IPS-18c (cell line): ENCODE data around the gene NPL.

Experiments used
- H3K4me3 ChIP-seq: 2 replicates; pipeline ENCODE4 v1.7.0; 2013; ENCODE audit warnings: low read depth, mild to moderate bottlenecking, low read length, moderate library complexity; ENCODE audit not compliant: insufficient read depth
- H3K9me3 ChIP-seq: one replicate; pipeline ENCODE4 v1.6.1; 2013; ENCODE audit warnings: mild to moderate bottlenecking, low read length, moderate library complexity; ENCODE audit not compliant: control insufficient read depth, insufficient read depth

The NPL gene

DNA sequence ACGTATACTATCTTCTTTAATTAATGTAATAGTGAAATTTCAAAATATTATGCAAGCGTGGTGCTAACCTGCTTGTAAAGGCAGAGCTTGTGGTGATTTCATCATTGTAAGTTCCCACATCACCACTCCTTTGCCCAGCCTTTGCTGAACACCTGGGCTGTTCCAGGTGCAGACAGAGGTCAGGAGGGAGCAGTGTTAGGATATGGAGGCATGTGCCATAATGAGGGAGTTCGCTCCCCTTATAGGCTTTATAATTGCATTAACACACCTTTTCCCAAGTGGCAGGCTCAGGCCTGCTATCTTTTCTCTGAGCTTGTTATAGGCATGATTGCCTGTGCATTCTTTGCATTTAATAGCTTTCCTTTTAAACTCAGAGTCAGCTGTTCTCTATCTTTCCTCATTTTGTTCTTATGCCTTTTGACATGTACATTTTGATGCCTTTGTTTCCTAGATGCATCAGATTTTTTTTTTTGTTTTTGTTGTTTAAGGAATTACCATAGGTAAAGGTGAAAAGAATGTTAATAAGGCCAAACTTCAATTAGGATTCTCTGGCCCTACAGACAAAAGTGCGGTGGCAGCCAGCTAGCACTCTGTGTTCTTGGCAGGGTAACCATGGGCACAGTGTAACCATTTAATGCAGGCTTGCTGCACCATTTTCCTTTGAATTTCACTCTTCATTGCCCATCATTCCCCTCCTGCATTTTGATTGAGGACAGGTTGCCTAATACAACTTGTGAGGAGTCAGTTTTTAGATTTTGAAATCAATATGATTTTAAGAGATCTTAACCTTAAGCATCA lies 12.6 kb downstream of the NPL start:
- Histone ChIP-seq H3K4me3 (no peak overlapping the region; the same call in 1 of the 2 replicates), H3K9me3 (no peaks in the 10 kb centered on the region)

DNA sequence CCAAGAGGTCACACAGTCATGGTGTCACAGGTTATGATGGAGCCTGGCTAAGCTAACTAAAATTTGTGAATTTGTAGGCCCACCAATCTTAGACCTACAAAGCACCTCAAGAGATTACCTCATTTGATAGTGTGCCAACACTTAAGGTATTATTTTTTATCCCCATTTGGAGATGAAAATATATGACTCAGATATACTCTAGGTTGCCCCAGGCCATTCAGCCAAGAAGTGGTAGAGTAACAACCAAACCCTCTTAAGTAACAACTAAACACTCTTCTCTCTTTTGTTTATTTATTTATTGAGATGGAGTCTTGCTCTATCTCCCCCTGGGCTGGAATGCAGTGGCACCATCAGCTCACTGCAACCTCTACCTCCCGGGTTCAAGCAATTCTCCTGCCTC lies 14.3 kb downstream of the NPL start:
- no peaks in the 10 kb centered on the region for H3K9me3 ChIP-seq
- no peak overlapping the region for H3K4me3 ChIP-seq

- Histone ChIP-seq H3K4me3 (peak overlapping the region; percentile 26; the same call in 1 of the 2 replicates), H3K9me3 (no peaks in the 10 kb centered on the region)
Measured at GRCh38 chr1:182806015-182806678, 16.6 kb downstream of the NPL start.

DNA sequence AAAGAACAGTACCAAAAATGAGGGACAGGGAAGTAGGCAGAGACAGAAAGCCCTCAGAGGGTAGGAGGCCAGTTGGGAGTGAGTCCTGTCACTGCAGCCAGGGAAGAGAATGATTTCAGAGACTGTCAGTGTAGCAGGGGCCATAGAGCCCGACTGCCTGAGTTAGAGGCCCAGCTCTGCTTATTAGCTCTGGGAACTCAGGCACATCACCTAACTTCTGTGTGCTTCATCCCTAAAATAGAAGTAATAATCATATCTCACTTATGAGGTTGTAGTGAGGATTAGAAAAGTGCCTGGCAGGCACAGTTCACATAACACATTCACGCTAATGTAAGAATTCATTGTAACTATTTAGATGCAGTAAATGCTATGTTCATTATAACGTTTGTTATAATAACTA lies 18.3 kb downstream of the NPL start:
- no peak overlapping the region for H3K4me3 ChIP-seq
- H3K9me3 ChIP-seq: no peaks in the 10 kb centered on the region

GRCh38 chr1:182809414-182809957 lies 19.9 kb downstream of the NPL start:
- no peak overlapping the region for H3K4me3 ChIP-seq
- no peaks in the 10 kb centered on the region for H3K9me3 ChIP-seq

DNA sequence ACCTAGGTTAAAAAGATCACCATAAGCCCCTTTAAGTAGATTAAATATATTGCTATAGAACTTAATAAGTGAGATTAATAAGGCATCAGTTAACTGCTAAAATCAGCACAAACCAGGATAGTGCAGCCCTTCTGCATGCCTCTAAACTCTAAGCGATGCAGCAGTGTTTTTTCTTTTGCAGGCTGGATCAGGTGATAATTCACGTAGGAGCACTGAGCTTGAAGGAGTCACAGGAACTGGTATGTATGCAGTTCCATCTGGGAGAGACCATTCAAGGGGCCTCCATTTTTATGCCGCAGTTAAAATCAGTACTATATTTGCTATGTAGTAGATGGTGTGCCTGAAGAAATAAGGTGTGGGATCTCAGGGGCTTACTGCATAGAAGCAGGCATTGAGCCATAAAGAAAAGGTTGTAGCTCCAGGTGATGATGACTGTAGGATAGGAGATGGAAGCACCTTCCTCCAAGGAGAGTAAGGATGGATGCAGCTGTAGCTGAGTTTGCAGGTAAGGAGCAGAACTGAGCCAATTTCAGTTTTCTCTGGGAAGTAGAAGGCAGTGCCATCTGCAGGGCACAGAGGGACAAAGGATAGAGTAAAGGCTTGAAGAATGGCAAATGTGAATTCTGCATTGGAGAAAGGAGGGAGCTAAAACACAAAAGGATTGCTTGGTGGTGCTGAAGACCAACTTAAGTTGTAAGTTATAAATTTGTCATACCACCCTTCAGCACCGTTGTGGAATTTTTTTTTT lies 22.6 kb downstream of the NPL start:
- no peaks in the 10 kb centered on the region for H3K9me3 ChIP-seq
- H3K4me3 ChIP-seq: no peak overlapping the region

GRCh38 chr1:182816863-182817262 lies 27.3 kb downstream of the NPL start:
- no peak overlapping the region for H3K4me3 ChIP-seq

GRCh38 chr1:182817802-182818201 lies 28.2 kb downstream of the NPL start:
- Histone ChIP-seq H3K4me3 (no peak overlapping the region), H3K9me3 (no peaks in the 10 kb centered on the region)

More at GRCh38 chr1:182816863-182817262, 27.3 kb downstream of the NPL start:
- no peaks in the 10 kb centered on the region for H3K9me3 ChIP-seq

DNA sequence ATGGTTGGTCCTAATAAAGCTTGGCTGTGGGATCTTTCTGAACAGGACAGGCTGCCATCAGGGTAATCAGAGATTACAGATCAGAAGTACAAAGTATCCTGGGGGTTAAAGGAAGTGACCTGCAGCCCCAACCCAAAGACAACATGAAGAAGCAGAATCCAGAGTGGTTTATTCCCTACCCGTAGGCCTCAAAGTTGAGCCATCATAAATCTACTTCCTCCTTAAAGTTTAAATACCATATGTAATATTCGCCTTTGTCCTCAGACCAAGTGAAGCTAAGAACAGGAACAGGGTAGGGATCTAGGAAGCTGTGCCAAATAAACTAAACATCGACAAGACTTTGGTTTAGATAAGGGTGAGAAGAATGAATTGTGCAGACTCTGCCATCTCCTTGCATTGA lies 33.6 kb downstream of the NPL start:
- no peak overlapping the region for H3K4me3 ChIP-seq
- H3K9me3 ChIP-seq: no peaks in the 10 kb centered on the region

DNA sequence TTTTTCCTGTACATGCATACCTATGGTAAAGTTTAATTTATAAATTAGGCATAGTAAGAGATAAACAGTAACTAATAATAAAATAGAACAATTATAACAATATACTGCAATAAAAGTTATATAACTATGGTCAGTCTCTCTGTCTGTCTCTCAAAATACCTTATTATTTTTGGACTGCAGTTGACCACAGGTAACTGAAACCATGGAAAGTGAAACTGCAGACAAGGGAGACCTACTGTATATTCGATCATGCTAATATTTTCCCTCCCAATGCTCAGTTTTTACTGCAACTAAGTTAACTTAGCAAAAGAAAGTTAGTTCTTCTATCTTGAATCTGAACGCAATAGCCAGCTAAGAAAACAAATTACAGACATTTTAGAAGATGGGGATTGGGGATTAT lies 37.3 kb downstream of the NPL start:
- no peaks in the 10 kb centered on the region for H3K9me3 ChIP-seq
- H3K4me3 ChIP-seq: no peak overlapping the region

GRCh38 chr1:182829285-182829932 lies 39.8 kb downstream of the NPL start:
- Histone ChIP-seq H3K4me3 (no peak overlapping the region), H3K9me3 (no peaks in the 10 kb centered on the region)

GRCh38 chr1:182833271-182833670 lies 43.7 kb downstream of the NPL start:
- H3K4me3 ChIP-seq: no peak overlapping the region
- H3K9me3 ChIP-seq: no peaks in the 10 kb centered on the region

DNA sequence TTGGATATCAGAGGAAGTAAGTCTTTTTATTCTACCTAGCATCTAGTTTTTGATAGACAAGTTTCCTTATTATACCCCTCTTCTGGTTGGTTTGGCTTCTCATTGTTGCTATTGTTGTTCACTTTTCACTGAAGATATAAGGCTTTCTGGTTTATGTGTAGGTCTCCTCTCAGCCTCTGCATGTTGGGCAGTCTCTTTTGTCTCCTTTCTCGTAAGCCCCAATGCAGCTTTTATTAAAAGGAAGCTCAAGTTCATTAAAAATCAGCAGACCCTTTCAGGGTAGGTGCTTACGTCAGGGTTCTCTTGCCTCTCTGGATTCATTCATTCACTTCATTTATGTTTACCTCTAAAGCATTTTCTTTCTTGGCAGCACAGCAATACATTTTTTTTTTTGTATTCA lies 44.8 kb downstream of the NPL start:
- Histone ChIP-seq H3K9me3 (no peaks in the 10 kb centered on the region), H3K4me3 (no peak overlapping the region)

DNA sequence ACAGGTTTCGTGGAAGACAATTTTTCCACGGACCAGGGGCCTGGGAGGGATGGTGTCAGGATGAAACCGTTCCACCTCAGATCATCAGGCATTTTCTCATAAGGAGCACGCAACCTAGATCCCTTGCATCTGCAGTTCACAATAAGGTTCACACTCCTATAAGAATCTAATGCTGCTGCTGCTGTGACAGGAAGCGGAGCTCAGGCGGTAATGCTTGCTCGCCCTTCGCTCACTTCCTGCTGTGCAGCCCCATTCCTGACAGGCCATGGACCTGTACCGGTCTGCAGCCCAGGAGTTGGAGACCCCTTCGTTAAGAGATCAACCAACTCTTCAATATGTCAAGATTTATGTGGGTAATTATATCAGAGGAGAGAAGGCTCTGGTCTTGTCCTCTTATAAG lies 46.2 kb downstream of the NPL start:
- Histone ChIP-seq H3K9me3 (no peaks in the 10 kb centered on the region), H3K4me3 (no peak overlapping the region)

DNA sequence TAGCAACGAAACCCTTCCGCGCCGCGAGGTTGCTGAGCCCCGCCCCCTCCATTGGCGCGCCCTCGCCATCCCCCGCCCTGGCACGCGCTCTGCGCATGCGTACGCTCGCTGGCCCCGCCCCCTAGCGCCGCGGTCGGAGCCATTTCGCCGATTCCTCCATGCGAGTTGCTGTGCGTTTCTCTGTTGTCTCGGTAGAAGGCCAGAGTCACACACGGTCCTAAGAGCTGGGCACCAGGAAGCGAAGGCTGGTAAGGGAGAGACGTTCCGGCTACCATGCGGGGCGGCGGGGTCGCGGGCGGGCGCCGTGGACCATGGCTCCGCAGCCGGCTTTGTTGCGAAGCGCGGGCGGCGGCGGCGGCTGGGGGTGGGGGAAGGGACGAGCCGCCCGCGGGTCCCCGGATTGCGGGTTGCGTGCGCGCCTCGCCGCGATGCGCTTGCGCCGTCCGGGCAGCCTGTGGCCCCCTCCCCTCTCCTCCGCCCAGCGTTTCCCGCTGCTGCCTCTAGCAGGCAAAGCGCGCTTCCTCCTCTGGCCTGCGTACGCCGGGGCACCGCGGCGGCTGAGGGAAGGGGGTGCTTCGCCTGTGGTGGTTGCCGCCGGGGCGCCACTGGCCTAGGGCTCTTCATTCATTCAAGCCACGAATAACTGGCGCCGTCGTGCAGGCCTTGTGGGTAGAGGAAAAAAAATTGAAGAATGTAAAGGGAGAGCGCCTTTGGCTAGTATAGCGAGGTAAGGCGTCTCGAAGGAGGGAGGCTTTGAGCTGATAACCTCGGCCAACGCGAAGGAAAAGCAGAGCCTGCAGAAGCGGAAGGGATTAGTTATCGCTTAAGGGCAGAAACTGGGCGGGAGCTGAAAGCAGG lies 49.9 kb downstream of the NPL start, which contains the start of gene DHX9:
Gene DHX9 (plus strand): TSS at position 139 of the 858 bp plus-strand sequence. CDS start 3,220 bp downstream, outside the sequence.
- Histone ChIP-seq H3K9me3 (no peaks in the 10 kb centered on the region), H3K4me3 (peak within 1 kb of the TSS; percentile 98)

GRCh38 chr1:182841368-182841988 lies 51.9 kb downstream of the NPL start:
- H3K4me3 ChIP-seq: peak overlapping the region; percentile 98
- H3K9me3 ChIP-seq: no peaks in the 10 kb centered on the region
